Panc1 (cell line): ENCODE measurements around the gene ACSL1.

Experiments
- CTCF ChIP-seq: fragments of 450-650 bp; IDR thresholded peaks from 2 replicates; pipeline ENCODE4 v1.5.1; 2017; ENCODE audit warnings: mild to moderate bottlenecking
- SIN3A ChIP-seq: IDR thresholded peaks from 2 replicates; pipeline ENCODE4 v1.6.1; 2012; ENCODE audit warnings: low read depth, mild to moderate bottlenecking, low read length, moderate library complexity, borderline replicate concordance; ENCODE audit not compliant: insufficient read depth

DNA sequence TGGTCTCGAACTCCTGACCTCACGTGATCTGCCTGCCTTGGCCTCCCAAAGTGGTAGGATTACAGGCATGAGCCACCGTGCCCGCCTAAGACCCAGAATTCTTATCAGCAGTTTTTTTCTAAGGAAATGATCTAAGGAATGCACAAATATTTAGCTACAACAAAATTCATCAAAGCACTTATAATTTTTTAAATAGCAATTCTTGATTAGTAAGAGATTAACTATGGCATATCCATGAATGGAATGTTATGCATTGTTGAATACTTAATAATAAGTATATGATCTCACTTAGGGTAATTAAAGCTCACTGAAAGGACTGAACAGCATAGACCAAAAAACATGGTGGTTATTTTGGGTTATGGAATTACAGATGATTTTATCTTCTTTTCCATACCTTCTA lies 110.2 kb downstream of the ACSL1 start:
- TF ChIP-seq CTCF (no peak), SIN3A (no peak)
